Liver (tissue), 9 donors: Measurements from ENCODE around the gene NUDT13. TPM values are rescaled to one million over a fixed set of nuclear protein-coding genes. Genes with fewer than 3 reads are reported as not detected.

Experiments
- DNase-seq: peaks from one replicate; pipeline ENCODE4 v3.0.0-alpha.2; 2017; ENCODE audit warnings: low spot score
- H3K27ac ChIP-seq, 2 donors: one replicate each; pipeline ENCODE4 v1.7.0; 2013; ENCODE audit warnings: inconsistent platforms in 2 of 2, low read length in 2 of 2, control low read depth in 1 of 2, low read depth in 1 of 2, mild to moderate bottlenecking in 1 of 2
- H3K27me3 ChIP-seq, 4 donors: one replicate each; pipeline versions ENCODE4 v1.6.1 to v1.7.0; 2013; ENCODE audit warnings: low read length in 3 of 4, inconsistent platforms in 1 of 4, mild to moderate bottlenecking in 1 of 4, moderate library complexity in 1 of 4; ENCODE audit not compliant: control insufficient read depth in 4 of 4, insufficient read depth in 4 of 4
- H3K36me3 ChIP-seq, 4 donors: one replicate each; pipeline versions ENCODE4 v1.6.1 to v1.7.0; 2013; ENCODE audit warnings: low read length in 3 of 4, mild to moderate bottlenecking in 3 of 4, low read depth in 1 of 4, moderate library complexity in 1 of 4; ENCODE audit not compliant: control insufficient read depth in 4 of 4, insufficient read depth in 3 of 4
- H3K4me1 ChIP-seq, 4 donors: one replicate each; pipeline versions ENCODE4 v1.6.1 to v1.7.0; 2013; ENCODE audit warnings: low read length in 3 of 4, mild to moderate bottlenecking in 3 of 4, moderate library complexity in 1 of 4; ENCODE audit not compliant: control insufficient read depth in 4 of 4, insufficient read depth in 4 of 4
- H3K4me3 ChIP-seq, 3 donors: one replicate each; pipeline versions ENCODE4 v1.6.1 to v1.7.0; 2013; ENCODE audit warnings: low read length in 3 of 3, control low read depth in 1 of 3, low read depth in 1 of 3, mild to moderate bottlenecking in 1 of 3
- H3K9ac ChIP-seq, 2 donors: one replicate each; pipeline ENCODE4 v1.7.0; 2013; ENCODE audit warnings: low read length in 2 of 2, mild to moderate bottlenecking in 2 of 2, moderate library complexity in 2 of 2, control low read depth in 1 of 2, low read depth in 1 of 2
- H3K9me3 ChIP-seq, 4 donors: one replicate each; pipeline versions ENCODE4 v1.6.1 to v1.7.0; 2013; ENCODE audit warnings: low read length in 3 of 4; ENCODE audit not compliant: control insufficient read depth in 4 of 4
- EGR1 ChIP-seq, 2 donors: IDR thresholded peaks; 2 replicates each; pipeline ENCODE4 v1.6.1; 2016 to 2018; ENCODE audit warnings: antibody characterized with exemption in 2 of 2, low read depth in 2 of 2
- FOXA1 ChIP-seq: IDR thresholded peaks from 2 replicates; pipeline ENCODE4 v1.6.1; 2016; ENCODE audit warnings: antibody characterized with exemption
- FOXA2 ChIP-seq: IDR thresholded peaks from 2 replicates; pipeline ENCODE4 v1.6.1; 2016; ENCODE audit warnings: antibody characterized with exemption
- HNF4A ChIP-seq, 2 donors: conservative IDR thresholded peaks; 2 replicates each; pipeline ENCODE4 v1.6.1; 2016; ENCODE audit warnings: antibody characterized with exemption in 2 of 2, mild to moderate bottlenecking in 2 of 2
- HNF4G ChIP-seq: IDR thresholded peaks from 2 replicates; pipeline ENCODE4 v1.6.1; 2016; ENCODE audit warnings: antibody characterized with exemption
- RAD21 ChIP-seq, 2 donors: IDR thresholded peaks; 2 replicates each; pipeline ENCODE4 v1.6.1; 2016; ENCODE audit warnings: antibody characterized with exemption in 2 of 2, mild to moderate bottlenecking in 2 of 2
- RXRA ChIP-seq, 2 donors: IDR thresholded peaks; 2 replicates each; pipeline ENCODE4 v1.6.1; 2017 to 2018; ENCODE audit warnings: antibody characterized with exemption in 2 of 2, mild to moderate bottlenecking in 1 of 2
- SP1 ChIP-seq: IDR thresholded peaks from 2 replicates; pipeline ENCODE4 v1.6.1; 2018; ENCODE audit warnings: antibody characterized with exemption, mild to moderate bottlenecking
- TAF1 ChIP-seq: conservative IDR thresholded peaks from 2 replicates; pipeline ENCODE4 v1.6.1; 2016; ENCODE audit warnings: antibody characterized with exemption, mild to moderate bottlenecking
- YY1 ChIP-seq: IDR thresholded peaks from 2 replicates; pipeline ENCODE4 v1.6.1; 2016; ENCODE audit warnings: antibody characterized with exemption, mild to moderate bottlenecking
- WGBS: extraction: QIAGEN DNeasy Blood & Tissue Kit; methylation state at CpG from one replicate; pipeline ENCODE4 v1.1.7; 2013; 5-methylcytosine and 5-hydroxymethylcytosine counted together
- polyA plus RNA-seq, 2 donors: library from polyadenylated mRNA; stranded (reverse) in 1 of 2; unstranded in 1 of 2; fragments of 200-250 nt in 1 of 2; fragments of >200 nt in 1 of 2; fragmentation: Nextera tagmentation in 1 of 2; extraction: Ambion mirVana in 1 of 2; gene quantifications; one replicate each; pipeline versions ENCODE4 v1.2.1 to v1.2.3, GENCODE V29; 2013 to 2015
- total RNA-seq, 2 donors: library from RNA; depleted of rRNA; stranded (reverse); fragments of >200 nt; gene quantifications; one replicate each; pipeline ENCODE4 v1.2.3, GENCODE V29; 2014
- TF ChIP-seq, protein P1 (sequence below): IDR thresholded peaks from 2 replicates; pipeline ENCODE4 v1.6.1; 2016; ENCODE audit warnings: antibody characterized with exemption, mild to moderate bottlenecking
- TF ChIP-seq, protein P2 (sequence below): IDR thresholded peaks from 2 replicates; pipeline ENCODE4 v1.6.1; 2016; ENCODE audit warnings: antibody characterized with exemption
- TF ChIP-seq, protein P3 (sequence below): IDR thresholded peaks from 2 replicates; pipeline ENCODE4 v1.6.1; 2016; ENCODE audit warnings: antibody characterized with exemption
- TF ChIP-seq, protein P4 (sequence below): fragments of 150-350 bp; IDR thresholded peaks from 2 replicates; pipeline ENCODE4 v1.5.1; 2017; ENCODE audit warnings: improper control_type of control experiment, low read depth, low read length; ENCODE audit not compliant: missing input control
- donor health status: healthy.
- donor health status: healthy.
- donor health status: healthy.
- donor health status: healthy.
- donor health status: healthy.

The NUDT13 gene
- total and polyA plus RNA-seq, 4 donors, result 0.60 to 4.0 (median 2.4) TPM

DNA sequence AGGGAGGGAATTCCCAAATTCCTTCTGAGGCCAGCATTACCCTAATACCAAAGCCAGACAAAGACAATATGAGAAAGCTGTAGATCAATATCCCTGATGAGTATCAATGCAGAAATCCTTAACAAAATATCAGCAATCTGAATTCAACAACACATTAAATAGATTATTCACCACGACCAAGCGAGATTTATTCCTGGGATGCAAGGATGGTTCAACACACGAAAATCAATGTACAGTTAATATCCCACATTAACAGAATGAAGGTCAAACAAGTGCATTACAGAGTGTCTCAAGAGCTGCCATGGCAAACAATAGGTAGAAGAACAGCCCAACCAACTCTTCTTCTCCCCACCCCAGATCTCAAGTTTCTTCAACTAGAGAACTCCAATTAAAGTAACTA is 51.4 kb downstream of the NUDT13 start:
- no peak for DNase-seq
- no peak for TF ChIP-seq FOXA1
- TF ChIP-seq HNF4A (conservative IDR thresholded peaks at IDR 0.05), result no peak
- TF ChIP-seq, protein P1, sequence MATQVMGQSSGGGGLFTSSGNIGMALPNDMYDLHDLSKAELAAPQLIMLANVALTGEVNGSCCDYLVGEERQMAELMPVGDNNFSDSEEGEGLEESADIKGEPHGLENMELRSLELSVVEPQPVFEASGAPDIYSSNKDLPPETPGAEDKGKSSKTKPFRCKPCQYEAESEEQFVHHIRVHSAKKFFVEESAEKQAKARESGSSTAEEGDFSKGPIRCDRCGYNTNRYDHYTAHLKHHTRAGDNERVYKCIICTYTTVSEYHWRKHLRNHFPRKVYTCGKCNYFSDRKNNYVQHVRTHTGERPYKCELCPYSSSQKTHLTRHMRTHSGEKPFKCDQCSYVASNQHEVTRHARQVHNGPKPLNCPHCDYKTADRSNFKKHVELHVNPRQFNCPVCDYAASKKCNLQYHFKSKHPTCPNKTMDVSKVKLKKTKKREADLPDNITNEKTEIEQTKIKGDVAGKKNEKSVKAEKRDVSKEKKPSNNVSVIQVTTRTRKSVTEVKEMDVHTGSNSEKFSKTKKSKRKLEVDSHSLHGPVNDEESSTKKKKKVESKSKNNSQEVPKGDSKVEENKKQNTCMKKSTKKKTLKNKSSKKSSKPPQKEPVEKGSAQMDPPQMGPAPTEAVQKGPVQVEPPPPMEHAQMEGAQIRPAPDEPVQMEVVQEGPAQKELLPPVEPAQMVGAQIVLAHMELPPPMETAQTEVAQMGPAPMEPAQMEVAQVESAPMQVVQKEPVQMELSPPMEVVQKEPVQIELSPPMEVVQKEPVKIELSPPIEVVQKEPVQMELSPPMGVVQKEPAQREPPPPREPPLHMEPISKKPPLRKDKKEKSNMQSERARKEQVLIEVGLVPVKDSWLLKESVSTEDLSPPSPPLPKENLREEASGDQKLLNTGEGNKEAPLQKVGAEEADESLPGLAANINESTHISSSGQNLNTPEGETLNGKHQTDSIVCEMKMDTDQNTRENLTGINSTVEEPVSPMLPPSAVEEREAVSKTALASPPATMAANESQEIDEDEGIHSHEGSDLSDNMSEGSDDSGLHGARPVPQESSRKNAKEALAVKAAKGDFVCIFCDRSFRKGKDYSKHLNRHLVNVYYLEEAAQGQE, result no peak
- TF ChIP-seq RXRA (IDR thresholded peaks at IDR 0.05), result no peak
- no peak for TF ChIP-seq TAF1
- TF ChIP-seq, protein P2, sequence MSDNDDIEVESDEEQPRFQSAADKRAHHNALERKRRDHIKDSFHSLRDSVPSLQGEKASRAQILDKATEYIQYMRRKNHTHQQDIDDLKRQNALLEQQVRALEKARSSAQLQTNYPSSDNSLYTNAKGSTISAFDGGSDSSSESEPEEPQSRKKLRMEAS, result no peak
- TF ChIP-seq SP1, result no peak
- TF ChIP-seq, protein P3, sequence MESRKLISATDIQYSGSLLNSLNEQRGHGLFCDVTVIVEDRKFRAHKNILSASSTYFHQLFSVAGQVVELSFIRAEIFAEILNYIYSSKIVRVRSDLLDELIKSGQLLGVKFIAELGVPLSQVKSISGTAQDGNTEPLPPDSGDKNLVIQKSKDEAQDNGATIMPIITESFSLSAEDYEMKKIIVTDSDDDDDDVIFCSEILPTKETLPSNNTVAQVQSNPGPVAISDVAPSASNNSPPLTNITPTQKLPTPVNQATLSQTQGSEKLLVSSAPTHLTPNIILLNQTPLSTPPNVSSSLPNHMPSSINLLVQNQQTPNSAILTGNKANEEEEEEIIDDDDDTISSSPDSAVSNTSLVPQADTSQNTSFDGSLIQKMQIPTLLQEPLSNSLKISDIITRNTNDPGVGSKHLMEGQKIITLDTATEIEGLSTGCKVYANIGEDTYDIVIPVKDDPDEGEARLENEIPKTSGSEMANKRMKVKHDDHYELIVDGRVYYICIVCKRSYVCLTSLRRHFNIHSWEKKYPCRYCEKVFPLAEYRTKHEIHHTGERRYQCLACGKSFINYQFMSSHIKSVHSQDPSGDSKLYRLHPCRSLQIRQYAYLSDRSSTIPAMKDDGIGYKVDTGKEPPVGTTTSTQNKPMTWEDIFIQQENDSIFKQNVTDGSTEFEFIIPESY, result no peak
- TF ChIP-seq FOXA2, result no peak
- TF ChIP-seq YY1, result no peak
- no peak for TF ChIP-seq EGR1 (IDR thresholded peaks at IDR 0.05; ENCODE audit: low read depth in 2 of 2)
- TF ChIP-seq HNF4G, result no peak
- TF ChIP-seq RAD21 (IDR thresholded peaks at IDR 0.05), result no peak
- TF ChIP-seq, protein P4, sequence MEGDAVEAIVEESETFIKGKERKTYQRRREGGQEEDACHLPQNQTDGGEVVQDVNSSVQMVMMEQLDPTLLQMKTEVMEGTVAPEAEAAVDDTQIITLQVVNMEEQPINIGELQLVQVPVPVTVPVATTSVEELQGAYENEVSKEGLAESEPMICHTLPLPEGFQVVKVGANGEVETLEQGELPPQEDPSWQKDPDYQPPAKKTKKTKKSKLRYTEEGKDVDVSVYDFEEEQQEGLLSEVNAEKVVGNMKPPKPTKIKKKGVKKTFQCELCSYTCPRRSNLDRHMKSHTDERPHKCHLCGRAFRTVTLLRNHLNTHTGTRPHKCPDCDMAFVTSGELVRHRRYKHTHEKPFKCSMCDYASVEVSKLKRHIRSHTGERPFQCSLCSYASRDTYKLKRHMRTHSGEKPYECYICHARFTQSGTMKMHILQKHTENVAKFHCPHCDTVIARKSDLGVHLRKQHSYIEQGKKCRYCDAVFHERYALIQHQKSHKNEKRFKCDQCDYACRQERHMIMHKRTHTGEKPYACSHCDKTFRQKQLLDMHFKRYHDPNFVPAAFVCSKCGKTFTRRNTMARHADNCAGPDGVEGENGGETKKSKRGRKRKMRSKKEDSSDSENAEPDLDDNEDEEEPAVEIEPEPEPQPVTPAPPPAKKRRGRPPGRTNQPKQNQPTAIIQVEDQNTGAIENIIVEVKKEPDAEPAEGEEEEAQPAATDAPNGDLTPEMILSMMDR, result no peak
- no peak overlapping the region for H3K4me3 ChIP-seq
- over 99% methylated on average over 3 of the region's 3 CpGs for WGBS
- H3K27ac ChIP-seq, result no peak overlapping the region
- H3K36me3 ChIP-seq, result peaks cover 0 to 23% (median 16%) of the 10 kb centered on the region in 4 donors
- H3K27me3 ChIP-seq, result no peaks in the 10 kb centered on the region
- no peak overlapping the region for H3K9ac ChIP-seq
- no peaks in the 10 kb centered on the region for H3K9me3 ChIP-seq
- peaks cover 0 to 8% (median 7%) of the 10 kb centered on the region in 4 donors for H3K4me1 ChIP-seq

DNA sequence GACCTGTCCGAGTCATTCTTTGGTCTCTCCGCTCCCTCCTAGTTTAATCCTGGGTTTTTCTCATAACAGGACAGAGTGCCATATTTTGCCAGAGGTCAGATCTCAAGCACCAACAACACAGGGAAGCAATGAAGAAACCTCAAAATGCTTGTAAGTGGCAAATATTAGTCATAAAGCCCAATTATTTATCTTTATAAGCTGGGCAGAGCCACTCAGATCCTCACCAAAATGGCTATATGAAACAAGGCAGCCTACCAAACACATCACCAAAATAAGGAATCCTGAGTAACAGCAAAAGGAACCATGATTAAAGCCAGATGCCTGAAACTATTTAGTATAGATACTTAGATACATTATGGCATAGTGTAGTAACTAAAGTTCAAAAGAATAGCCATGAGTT is 52.8 kb downstream of the NUDT13 start:
- WGBS, result 97% methylated on average over 2 of the region's 2 CpGs
- TF ChIP-seq FOXA2 (no peak), HNF4A (conservative IDR thresholded peaks at IDR 0.05) (no peak), HNF4G (no peak)
- TF ChIP-seq, protein P2, result no peak
- TF ChIP-seq, protein P4, result no peak
- Histone ChIP-seq H3K36me3 (peaks cover 0 to 20% (median 15%) of the 10 kb centered on the region in 4 donors), H3K9me3 (no peaks in the 10 kb centered on the region), H3K4me3 (no peak overlapping the region), H3K9ac (no peak overlapping the region), H3K4me1 (peaks cover 0 to 16% (median 14%) of the 10 kb centered on the region in 4 donors), H3K27ac (no peak overlapping the region), H3K27me3 (no peaks in the 10 kb centered on the region)
- no peak for DNase-seq
